Activated T-helper 2 cell treated with anti-CD3 and anti-CD28 coated beads, Interferon-gamma antibody, Interleukin-2, Interleukin-4, amounts not matched to agents 10 μg/mL and 5 μg/mL and 100 μg/mL, durations not matched to agents 14 hours and 24 hours and 36 hours (primary cell): Measurements from ENCODE around the gene MTCH1. TPM values are rescaled to one million over a fixed set of nuclear protein-coding genes. Genes with fewer than 3 reads are reported as not detected.

Experiments used
- DNase-seq: peaks from one replicate; pipeline ENCODE4 v3.0.0; 2021; ENCODE audit warnings: low spot score
- H3K27ac Mint-ChIP-seq: one replicate; pipeline ENCODE4 v1.8.0; 2021; ENCODE audit warnings: mixed read lengths
- H3K27me3 Mint-ChIP-seq: one replicate; pipeline ENCODE4 v1.8.0; 2021; ENCODE audit warnings: low read depth, mixed read lengths
- H3K36me3 Mint-ChIP-seq: one replicate; pipeline ENCODE4 v1.8.0; 2021; ENCODE audit warnings: low read depth, mixed read lengths
- H3K4me1 Mint-ChIP-seq: one replicate; pipeline ENCODE4 v1.8.0; 2021; ENCODE audit warnings: low read depth, mixed read lengths
- H3K4me3 Mint-ChIP-seq: one replicate; pipeline ENCODE4 v1.8.0; 2021; ENCODE audit warnings: low read depth, mild to moderate bottlenecking, moderate library complexity, mixed read lengths
- H3K9me3 Mint-ChIP-seq: one replicate; pipeline ENCODE4 v1.8.0; 2021; ENCODE audit warnings: mixed read lengths
- intact Hi-C: fragments of 100-400 bp; cut with micrococcal nuclease; formaldehyde crosslinking; loops from one replicate; pipeline ENCODE4 v1.15.1; 2023
- total RNA-seq: library from RNA; stranded (reverse); gene quantifications from 2 replicates; pipeline ENCODE4 v1.2.3, GENCODE V29; 2022

The MTCH1 gene
- total RNA-seq, 1 donor from 2014 or later, result 117 TPM

GRCh38 chr6:37011656-37012378 is 25.8 kb upstream of the MTCH1 start:
- no peaks in the 10 kb centered on the region for H3K36me3 Mint-ChIP-seq
- H3K4me3 Mint-ChIP-seq, result no peak overlapping the region
- no peaks in the 10 kb centered on the region for H3K4me1 Mint-ChIP-seq
- no peak overlapping the region for H3K27ac Mint-ChIP-seq
- no peaks in the 10 kb centered on the region for H3K9me3 Mint-ChIP-seq
- DNase-seq, result no peak
- intact Hi-C loops, result loop anchor here (10.0 kb wide), 1 partner anchor 303 kb away; no protein-coding TSS in a partner anchor
- no peaks in the 10 kb centered on the region for H3K27me3 Mint-ChIP-seq

DNA sequence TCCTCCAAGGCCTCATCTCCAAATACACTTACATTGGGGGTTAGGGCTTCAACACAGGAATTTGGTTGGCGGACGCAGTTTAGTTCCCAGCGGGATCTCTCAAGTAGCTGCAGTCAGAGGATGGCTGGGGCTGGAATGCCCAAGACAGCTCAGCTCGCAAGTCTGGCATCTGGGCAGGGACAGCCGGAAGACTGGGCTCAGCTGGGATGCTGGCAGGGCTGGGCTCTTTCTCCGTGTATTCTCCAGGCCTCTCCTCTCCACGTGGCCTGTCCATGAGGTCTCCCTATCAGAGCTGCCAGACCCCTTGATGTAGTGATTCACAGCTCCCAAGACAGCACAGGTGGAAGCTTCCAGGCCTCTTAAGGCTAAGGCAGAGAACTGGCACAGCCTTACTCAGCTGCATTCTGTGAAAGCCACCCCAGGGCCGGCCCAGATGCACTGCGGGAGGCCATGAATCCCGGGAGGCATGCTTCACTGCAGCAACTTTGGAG is 24.5 kb upstream of the MTCH1 start:
- intact Hi-C loops, result loop anchor here (10.0 kb wide), 1 partner anchor 304 kb away; no protein-coding TSS in a partner anchor
- Mint-ChIP-seq H3K4me1 (peaks cover 8% of the 10 kb centered on the region), H3K4me3 (no peak overlapping the region), H3K9me3 (no peaks in the 10 kb centered on the region), H3K36me3 (no peaks in the 10 kb centered on the region), H3K27me3 (no peaks in the 10 kb centered on the region), H3K27ac (no peak overlapping the region)
- no peak for DNase-seq

GRCh38 chr6:37008484-37009465 is 22.8 kb upstream of the MTCH1 start:
- Mint-ChIP-seq H3K36me3 (no peaks in the 10 kb centered on the region), H3K9me3 (no peaks in the 10 kb centered on the region), H3K4me1 (peaks cover 8% of the 10 kb centered on the region), H3K27me3 (no peaks in the 10 kb centered on the region), H3K4me3 (no peak overlapping the region), H3K27ac (no peak overlapping the region)
- intact Hi-C loops, result no loop called here
- DNase-seq, result no peak

DNA sequence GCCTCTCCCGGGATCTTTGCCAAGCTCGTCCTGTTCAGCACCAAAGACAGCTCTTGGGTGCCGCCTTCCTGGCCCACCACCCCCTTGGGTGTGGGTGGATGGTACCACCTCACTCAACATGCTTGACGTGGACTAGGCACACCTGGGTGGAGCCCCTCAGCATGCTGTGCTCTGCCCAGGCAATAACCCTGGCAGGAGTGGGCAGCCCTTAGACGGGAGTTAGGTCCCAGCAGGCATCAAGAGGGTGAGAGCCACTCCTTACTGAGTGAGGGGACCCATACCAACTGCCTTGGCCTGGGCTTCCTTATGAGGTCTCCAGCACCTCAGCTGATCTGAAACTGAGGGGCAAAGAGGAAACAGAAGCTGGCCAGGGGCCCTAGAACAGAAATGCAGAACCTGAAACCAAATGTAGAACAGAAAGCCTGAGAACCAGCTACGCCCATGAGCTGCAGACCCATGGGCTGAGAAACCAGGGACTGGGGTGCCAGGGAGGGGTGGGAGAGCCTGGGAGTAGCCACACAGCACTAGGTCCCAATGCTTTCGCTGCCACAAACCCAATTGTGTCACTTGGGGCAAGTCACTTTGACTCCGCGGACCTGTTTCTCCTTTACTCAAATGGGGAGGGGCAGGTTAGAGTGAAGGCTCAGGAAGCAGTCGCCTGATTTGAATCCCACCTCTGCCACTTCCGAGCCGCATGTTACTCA is 21.5 kb upstream of the MTCH1 start:
- intact Hi-C loops, result no loop called here
- no peak for DNase-seq
- H3K36me3 Mint-ChIP-seq, result no peaks in the 10 kb centered on the region
- no peaks in the 10 kb centered on the region for H3K27me3 Mint-ChIP-seq
- no peak overlapping the region for H3K4me3 Mint-ChIP-seq
- H3K27ac Mint-ChIP-seq, result no peak overlapping the region
- H3K9me3 Mint-ChIP-seq, result no peaks in the 10 kb centered on the region
- H3K4me1 Mint-ChIP-seq, result peaks cover 8% of the 10 kb centered on the region

- Mint-ChIP-seq H3K4me3 (no peak overlapping the region), H3K27ac (no peak overlapping the region), H3K27me3 (peaks cover 4% of the 10 kb centered on the region), H3K36me3 (no peaks in the 10 kb centered on the region), H3K9me3 (no peaks in the 10 kb centered on the region), H3K4me1 (peaks cover 8% of the 10 kb centered on the region)
- no peak for DNase-seq
- intact Hi-C loops, result no loop called here
Measured at GRCh38 chr6:37006793-37007339, 20.9 kb upstream of the MTCH1 start.

- H3K4me1 Mint-ChIP-seq, result peaks cover 8% of the 10 kb centered on the region
- no peak for DNase-seq
- intact Hi-C loops, result no loop called here
- H3K4me3 Mint-ChIP-seq, result peak overlapping the region; percentile 13
- no peaks in the 10 kb centered on the region for H3K9me3 Mint-ChIP-seq
- no peaks in the 10 kb centered on the region for H3K36me3 Mint-ChIP-seq
- H3K27me3 Mint-ChIP-seq, result peaks cover 8% of the 10 kb centered on the region
- H3K27ac Mint-ChIP-seq, result no peak overlapping the region
Measured at GRCh38 chr6:37005827-37006567, 20.0 kb upstream of the MTCH1 start.

- Mint-ChIP-seq H3K36me3 (no peaks in the 10 kb centered on the region), H3K27ac (no peak within 1 kb of the TSS), H3K4me3 (peak within 1 kb of the TSS; percentile 13), H3K9me3 (no peaks in the 10 kb centered on the region), H3K4me1 (peaks cover 8% of the 10 kb centered on the region), H3K27me3 (peaks cover 8% of the 10 kb centered on the region)
- DNase-seq, result no peak
- intact Hi-C loops, result no loop called here
Measured at GRCh38 chr6:37005061-37005810, 19.2 kb upstream of the MTCH1 start, which contains the start of gene FGD2. FGD2 (plus strand) TSS chr6:37005655; CDS start chr6:37005818, 163 bp downstream.

DNA sequence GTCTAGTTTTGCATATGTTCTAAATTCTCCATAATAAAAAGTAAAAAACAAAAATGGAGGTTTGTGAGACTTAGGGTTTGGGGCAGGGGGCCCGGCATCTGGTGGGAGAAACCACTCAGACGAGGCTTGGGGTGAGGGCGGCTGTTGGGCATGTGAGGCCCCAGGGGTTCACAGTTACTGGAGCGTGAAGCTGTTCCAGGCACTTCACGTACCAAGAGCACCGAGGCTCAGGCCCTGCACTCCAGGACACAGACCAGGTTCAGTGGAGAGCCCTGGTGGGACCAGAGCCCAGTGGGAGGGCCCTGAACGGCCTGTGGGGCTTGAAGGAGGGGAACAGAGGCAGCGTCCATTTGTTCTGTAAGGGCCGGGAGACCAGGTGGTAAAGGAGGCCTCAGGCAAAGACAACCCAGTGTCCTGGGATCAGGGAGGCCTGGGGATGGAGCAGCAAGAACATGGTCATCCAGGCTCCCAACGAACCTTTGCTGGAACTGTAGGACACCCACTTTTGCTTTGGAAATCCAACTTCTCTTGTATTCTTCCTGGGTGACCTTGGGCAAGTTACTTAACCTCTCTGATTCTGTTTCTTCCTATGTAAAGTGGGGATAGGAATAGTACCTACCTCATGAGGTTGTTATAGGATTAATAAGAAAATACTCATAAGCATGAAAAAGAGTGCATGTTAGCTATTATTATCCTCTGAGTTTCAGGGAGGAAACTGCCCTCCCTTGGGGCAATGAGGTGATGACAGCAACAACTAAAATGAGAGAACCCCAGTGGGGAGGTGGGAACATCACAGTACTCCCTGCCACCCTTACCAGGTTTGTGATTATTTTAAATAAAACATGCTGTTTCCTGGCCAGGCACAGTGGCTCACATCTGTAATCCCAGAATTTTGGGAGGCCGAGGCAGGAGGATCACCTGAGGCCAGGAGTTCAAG is 18.3 kb upstream of the MTCH1 start:
- H3K4me1 Mint-ChIP-seq, result peaks cover 8% of the 10 kb centered on the region

DNA sequence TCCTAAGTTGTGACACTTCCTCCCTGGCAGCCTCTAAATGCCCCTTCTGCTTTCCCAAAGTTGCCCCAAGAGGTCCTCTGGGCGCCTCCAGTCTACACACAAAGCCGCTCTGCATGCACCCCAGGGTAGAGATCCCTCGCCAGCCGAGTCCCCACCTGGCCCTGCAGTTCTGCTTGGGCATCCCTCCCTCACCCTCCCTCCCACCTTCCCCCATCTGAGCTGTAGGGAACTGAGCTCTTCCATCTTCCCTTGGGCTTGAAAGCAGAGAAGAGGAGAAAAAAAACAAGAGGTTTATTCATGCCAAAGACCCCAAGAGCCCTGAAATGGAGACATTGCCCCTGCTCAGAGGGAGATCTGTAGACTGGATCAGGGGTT is 13.7 kb upstream of the MTCH1 start:
- no peak overlapping the region for H3K4me3 Mint-ChIP-seq
- H3K9me3 Mint-ChIP-seq, result no peaks in the 10 kb centered on the region
- no peak for DNase-seq
- intact Hi-C loops, result no loop called here
- H3K27ac Mint-ChIP-seq, result no peak overlapping the region
- no peaks in the 10 kb centered on the region for H3K4me1 Mint-ChIP-seq
- no peaks in the 10 kb centered on the region for H3K36me3 Mint-ChIP-seq
- H3K27me3 Mint-ChIP-seq, result peaks cover 12% of the 10 kb centered on the region

More for the DNA sequence above, 18.3 kb upstream of the MTCH1 start:
- no peak overlapping the region for H3K4me3 Mint-ChIP-seq
- H3K36me3 Mint-ChIP-seq, result no peaks in the 10 kb centered on the region
- no peak for DNase-seq
- H3K9me3 Mint-ChIP-seq, result no peaks in the 10 kb centered on the region
- intact Hi-C loops, result no loop called here
- H3K27me3 Mint-ChIP-seq, result peaks cover 10% of the 10 kb centered on the region
- H3K27ac Mint-ChIP-seq, result no peak overlapping the region

DNA sequence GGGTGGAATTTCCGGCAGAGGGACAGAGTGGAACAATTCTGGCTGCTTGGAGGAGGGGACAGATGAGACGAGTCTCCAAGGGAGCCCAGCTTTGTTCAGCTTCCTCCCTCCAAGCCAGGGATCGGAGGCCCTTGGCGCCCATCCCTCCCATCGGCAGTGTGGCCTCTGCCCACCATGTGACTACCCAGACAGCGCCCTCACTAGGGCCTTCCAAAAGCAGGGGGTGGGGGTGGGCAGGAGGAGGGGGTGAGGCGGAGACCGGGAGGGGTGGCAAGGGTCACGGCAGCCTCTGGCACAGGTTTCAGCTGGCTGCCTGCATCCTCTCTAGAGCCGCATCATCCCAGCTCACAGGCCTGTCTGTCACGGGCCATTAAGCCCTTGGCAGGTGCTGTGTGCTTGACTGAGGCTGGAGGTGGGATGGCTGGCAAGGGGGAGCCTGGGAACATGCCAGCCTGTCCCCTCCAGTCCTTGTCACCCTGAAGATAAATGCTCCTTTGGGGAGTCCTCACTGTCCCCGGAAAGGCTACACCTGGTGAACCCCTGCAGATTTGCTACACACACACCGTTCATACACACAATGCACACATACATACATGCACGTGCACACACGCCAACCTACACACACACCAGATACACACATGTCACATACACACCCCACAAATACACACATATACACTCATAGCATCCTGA is 13.2 kb upstream of the MTCH1 start:
- H3K27me3 Mint-ChIP-seq, result peaks cover 15% of the 10 kb centered on the region
- no peak overlapping the region for H3K4me3 Mint-ChIP-seq
- H3K4me1 Mint-ChIP-seq, result no peaks in the 10 kb centered on the region
- no peak for DNase-seq
- H3K9me3 Mint-ChIP-seq, result no peaks in the 10 kb centered on the region
- intact Hi-C loops, result no loop called here
- no peak overlapping the region for H3K27ac Mint-ChIP-seq
- H3K36me3 Mint-ChIP-seq, result no peaks in the 10 kb centered on the region
